Measurements from ENCODE around the gene TSPAN15. TPM values are rescaled to one million over a fixed set of nuclear protein-coding genes. Genes with fewer than 3 reads are reported as not detected.

The TSPAN15 gene
- total RNA-seq, 2 experiments from 2014 or later = 0.58 to 1.2 TPM

DNA sequence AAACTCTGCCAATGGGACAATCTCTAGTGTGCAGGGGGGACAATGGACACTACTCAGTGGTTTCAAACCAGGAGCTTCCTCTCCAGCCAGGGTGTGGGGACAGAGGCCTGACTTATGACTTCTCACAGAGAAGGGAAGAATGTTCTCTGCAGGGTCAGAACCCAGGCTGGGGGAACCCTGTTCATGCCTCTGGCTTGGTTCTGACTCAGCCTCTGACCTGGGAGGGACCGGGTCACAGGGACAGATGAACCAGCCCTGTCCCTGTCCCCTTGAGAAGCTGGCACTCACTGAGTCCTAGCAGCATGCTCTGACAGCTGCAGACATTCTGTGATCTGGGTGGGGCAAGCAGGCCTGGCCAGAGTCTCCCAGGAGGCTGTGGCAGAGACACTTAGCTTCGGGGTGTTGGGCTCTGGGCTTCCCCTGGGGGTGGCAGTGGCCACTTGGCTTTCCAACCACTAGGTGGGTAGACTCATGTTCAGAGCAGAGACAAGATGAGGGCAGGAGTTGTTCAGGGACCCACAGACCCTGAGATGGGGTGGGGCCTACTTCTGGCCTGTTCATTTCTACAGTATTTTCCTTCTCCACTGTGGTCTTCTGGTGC is 13.6 kb downstream of the TSPAN15 start:
- ATAC-seq = peak; percentile 73
- POLR2A ChIA-PET = interaction anchor here (1.5 kb wide), 1 partner anchor 12 kb away, joined by 4 read pairs; no protein-coding TSS in a partner anchor
- Mint-ChIP-seq H3K9me3 (no peaks in the 10 kb centered on the region), H3K36me3 (ENCODE audit: low read depth) (no peaks in the 10 kb centered on the region), H3K27me3 (no peaks in the 10 kb centered on the region), H3K27ac (peak overlapping the region; percentile 58), H3K4me3 (no peak overlapping the region), H3K4me1 (ENCODE audit: low read depth) (peaks cover 11% of the 10 kb centered on the region)
- intact Hi-C loops (cut with micrococcal nuclease) = no loop called here
- CTCF ChIA-PET = interaction anchor here (0.8 to 1.3 kb wide), 3 partner anchors 16 to 51 kb away, joined by 3 to 4 read pairs (median 3); no protein-coding TSS in a partner anchor
- TF ChIP-seq, protein P1, sequence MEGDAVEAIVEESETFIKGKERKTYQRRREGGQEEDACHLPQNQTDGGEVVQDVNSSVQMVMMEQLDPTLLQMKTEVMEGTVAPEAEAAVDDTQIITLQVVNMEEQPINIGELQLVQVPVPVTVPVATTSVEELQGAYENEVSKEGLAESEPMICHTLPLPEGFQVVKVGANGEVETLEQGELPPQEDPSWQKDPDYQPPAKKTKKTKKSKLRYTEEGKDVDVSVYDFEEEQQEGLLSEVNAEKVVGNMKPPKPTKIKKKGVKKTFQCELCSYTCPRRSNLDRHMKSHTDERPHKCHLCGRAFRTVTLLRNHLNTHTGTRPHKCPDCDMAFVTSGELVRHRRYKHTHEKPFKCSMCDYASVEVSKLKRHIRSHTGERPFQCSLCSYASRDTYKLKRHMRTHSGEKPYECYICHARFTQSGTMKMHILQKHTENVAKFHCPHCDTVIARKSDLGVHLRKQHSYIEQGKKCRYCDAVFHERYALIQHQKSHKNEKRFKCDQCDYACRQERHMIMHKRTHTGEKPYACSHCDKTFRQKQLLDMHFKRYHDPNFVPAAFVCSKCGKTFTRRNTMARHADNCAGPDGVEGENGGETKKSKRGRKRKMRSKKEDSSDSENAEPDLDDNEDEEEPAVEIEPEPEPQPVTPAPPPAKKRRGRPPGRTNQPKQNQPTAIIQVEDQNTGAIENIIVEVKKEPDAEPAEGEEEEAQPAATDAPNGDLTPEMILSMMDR (IDR thresholded peaks at IDR 0.05) = no peak
- peak; percentile 42 for DNase-seq

GRCh38 chr10:69465457-69466157 is 14.3 kb downstream of the TSPAN15 start:
- Mint-ChIP-seq H3K27me3 (no peaks in the 10 kb centered on the region), H3K27ac (peak overlapping the region; percentile 58), H3K4me1 (ENCODE audit: low read depth) (peaks cover 11% of the 10 kb centered on the region), H3K4me3 (no peak overlapping the region), H3K9me3 (no peaks in the 10 kb centered on the region), H3K36me3 (ENCODE audit: low read depth) (no peaks in the 10 kb centered on the region)
- TF ChIP-seq, protein P1 (IDR thresholded peaks at IDR 0.05) = no peak
- ChIA-PET CTCF (interaction anchor here (0.6 to 1.3 kb wide), 4 partner anchors 16 to 1265 kb away, joined by 3 to 4 read pairs (median 3); no protein-coding TSS in a partner anchor), POLR2A (interaction anchor here (1.5 kb wide), 1 partner anchor 13 kb away, joined by 4 read pairs; no protein-coding TSS in a partner anchor)
- DNase-seq (no peak), ATAC-seq (no peak)
- intact Hi-C loops (cut with micrococcal nuclease) = no loop called here

DNA sequence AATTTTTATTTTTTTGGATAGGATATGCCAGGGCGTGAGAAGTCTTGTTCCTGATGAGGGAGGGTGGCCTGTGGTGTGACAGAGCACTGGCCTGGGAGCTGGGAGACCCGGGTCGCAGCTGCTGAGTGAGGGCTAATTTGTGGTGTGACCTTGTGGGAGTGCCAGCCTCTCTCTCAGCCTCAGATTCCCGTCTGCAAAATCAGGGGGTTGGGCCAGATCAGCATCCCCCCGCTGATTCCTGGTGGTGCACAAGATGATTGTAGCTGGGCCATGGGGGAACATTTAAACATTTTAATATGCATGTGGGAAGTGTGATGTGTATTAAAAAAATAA is 14.9 kb downstream of the TSPAN15 start:
- Mint-ChIP-seq H3K27me3 (no peaks in the 10 kb centered on the region), H3K36me3 (ENCODE audit: low read depth) (no peaks in the 10 kb centered on the region), H3K4me1 (ENCODE audit: low read depth) (peaks cover 11% of the 10 kb centered on the region), H3K4me3 (no peak overlapping the region), H3K27ac (no peak overlapping the region), H3K9me3 (no peaks in the 10 kb centered on the region)
- CTCF ChIA-PET = interaction anchor here (0.6 kb wide), 1 partner anchor 1265 kb away, joined by 3 read pairs; no protein-coding TSS in a partner anchor
- intact Hi-C loops (cut with micrococcal nuclease) = no loop called here
- POLR2A ChIA-PET = interaction anchor here (1.5 kb wide), 1 partner anchor 13 kb away, joined by 4 read pairs; no protein-coding TSS in a partner anchor
- DNase-seq (no peak), ATAC-seq (no peak)
- TF ChIP-seq, protein P1 (IDR thresholded peaks at IDR 0.05) = no peak

GRCh38 chr10:69466689-69467088 is 15.4 kb downstream of the TSPAN15 start:
- TF ChIP-seq, protein P1 (IDR thresholded peaks at IDR 0.05) = no peak
- peaks cover 11% of the 10 kb centered on the region for H3K4me1 Mint-ChIP-seq (ENCODE audit: low read depth)
- no peaks in the 10 kb centered on the region for H3K27me3 Mint-ChIP-seq
- no peak overlapping the region for H3K4me3 Mint-ChIP-seq
- intact Hi-C loops (cut with micrococcal nuclease) = no loop called here
- ChIA-PET POLR2A (no interaction called here), CTCF (no interaction called here)
- no peak overlapping the region for H3K27ac Mint-ChIP-seq
- ATAC-seq (no peak), DNase-seq (no peak)
- no peaks in the 10 kb centered on the region for H3K9me3 Mint-ChIP-seq
- no peaks in the 10 kb centered on the region for H3K36me3 Mint-ChIP-seq (ENCODE audit: low read depth)
